ENCODE data around the gene NFIX.

Gene NFIX

DNA sequence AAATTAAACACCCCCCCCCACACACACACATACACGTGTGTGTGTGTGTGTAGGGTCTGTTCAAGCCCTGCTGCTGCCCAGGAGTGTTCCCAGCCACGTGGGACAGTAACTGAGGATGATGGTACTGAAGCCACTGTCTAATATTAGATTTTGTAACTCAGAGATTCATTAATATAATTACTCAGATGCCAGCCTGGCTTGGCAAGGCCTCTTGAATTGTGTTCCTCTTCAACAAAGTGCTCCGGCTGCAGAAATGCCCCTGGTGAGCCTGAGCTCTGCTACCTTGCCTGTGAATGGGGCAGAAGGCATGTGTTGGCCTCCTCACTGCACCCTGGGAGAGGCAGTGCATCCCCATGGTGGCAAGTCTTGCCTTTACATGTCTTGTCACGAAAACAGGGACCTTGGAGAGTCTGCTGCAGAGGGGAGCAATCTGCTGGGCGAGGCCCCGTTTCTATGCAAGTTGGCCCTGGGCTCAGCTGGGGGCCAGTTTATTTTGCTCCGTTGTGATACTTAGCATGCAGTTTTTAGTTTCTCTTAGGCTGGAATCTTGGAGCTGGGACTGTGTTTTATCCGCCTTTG is 44.0 kb downstream of the NFIX start:
- DNase-seq (ENCODE audit: low read depth, low spot score), result no peak
- in situ Hi-C loops (cut with HindIII; ENCODE audit: low sequenced_read_pairs), result no loop called here
- TF ChIP-seq, protein P1, sequence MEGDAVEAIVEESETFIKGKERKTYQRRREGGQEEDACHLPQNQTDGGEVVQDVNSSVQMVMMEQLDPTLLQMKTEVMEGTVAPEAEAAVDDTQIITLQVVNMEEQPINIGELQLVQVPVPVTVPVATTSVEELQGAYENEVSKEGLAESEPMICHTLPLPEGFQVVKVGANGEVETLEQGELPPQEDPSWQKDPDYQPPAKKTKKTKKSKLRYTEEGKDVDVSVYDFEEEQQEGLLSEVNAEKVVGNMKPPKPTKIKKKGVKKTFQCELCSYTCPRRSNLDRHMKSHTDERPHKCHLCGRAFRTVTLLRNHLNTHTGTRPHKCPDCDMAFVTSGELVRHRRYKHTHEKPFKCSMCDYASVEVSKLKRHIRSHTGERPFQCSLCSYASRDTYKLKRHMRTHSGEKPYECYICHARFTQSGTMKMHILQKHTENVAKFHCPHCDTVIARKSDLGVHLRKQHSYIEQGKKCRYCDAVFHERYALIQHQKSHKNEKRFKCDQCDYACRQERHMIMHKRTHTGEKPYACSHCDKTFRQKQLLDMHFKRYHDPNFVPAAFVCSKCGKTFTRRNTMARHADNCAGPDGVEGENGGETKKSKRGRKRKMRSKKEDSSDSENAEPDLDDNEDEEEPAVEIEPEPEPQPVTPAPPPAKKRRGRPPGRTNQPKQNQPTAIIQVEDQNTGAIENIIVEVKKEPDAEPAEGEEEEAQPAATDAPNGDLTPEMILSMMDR (IDR thresholded peaks at IDR 0.05; ENCODE audit: low read depth, low read length), result no peak
- H3K4me3 ChIP-seq (ENCODE audit: low read depth, low read length), result no peak overlapping the region

DNA sequence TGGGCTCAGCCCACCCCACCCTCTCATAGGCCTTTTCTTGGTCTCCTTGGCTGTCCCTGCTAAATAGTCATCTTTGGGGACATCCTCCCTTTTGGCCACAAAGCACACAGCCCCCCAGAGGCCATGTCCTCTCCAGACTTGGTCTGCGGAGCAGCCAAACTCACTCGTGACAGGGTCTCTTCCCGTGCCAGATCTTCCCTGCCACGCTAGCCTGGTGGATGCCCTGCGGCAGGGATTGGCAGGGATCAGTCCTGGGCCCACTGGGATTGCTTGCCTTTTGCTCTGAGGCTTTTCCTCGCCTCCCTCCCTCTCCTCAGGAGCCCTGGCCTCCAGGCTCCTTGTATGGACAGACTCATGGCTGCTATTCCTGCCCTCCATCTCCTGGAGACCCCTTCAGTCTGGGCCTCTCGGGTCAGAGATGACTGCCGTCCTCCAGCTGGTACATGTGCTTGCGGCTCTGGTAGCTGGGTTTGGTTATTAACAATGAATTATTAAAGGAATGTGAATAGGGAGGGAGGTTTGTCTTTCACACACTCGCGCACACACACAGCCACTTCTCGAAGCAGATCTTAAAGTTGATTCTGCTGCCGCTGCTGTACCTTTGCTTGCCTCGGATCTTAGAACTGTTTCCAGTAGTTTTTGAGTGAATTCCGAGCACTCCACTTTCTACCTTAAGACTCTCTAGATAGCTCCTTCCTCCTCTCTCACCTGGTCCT is 45.1 kb downstream of the NFIX start:
- TF ChIP-seq, protein P1 (IDR thresholded peaks at IDR 0.05; ENCODE audit: low read depth, low read length), result no peak
- in situ Hi-C loops (cut with HindIII; ENCODE audit: low sequenced_read_pairs), result no loop called here
- no peak for DNase-seq (ENCODE audit: low read depth, low spot score)
- no peak overlapping the region for H3K4me3 ChIP-seq (ENCODE audit: low read depth, low read length)

DNA sequence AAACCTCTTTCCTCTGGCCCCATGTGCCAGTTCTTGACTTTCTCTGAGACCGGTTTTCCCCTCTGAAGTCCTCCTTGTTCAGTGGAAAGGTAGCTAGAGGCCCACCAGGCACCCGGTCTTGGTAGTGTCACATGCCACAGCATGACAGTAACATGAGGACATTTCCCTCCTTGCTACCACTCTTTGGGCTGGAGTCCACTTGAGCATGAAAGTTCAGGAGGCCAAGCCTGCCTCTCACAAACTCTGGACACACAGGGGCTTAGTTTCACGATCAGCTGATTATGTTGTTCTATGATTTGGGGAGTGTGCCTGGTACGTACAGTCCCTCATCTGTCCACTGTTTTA is 45.6 kb downstream of the NFIX start:
- in situ Hi-C loops (cut with HindIII; ENCODE audit: low sequenced_read_pairs), result no loop called here
- no peak for DNase-seq (ENCODE audit: low read depth, low spot score)

DNA sequence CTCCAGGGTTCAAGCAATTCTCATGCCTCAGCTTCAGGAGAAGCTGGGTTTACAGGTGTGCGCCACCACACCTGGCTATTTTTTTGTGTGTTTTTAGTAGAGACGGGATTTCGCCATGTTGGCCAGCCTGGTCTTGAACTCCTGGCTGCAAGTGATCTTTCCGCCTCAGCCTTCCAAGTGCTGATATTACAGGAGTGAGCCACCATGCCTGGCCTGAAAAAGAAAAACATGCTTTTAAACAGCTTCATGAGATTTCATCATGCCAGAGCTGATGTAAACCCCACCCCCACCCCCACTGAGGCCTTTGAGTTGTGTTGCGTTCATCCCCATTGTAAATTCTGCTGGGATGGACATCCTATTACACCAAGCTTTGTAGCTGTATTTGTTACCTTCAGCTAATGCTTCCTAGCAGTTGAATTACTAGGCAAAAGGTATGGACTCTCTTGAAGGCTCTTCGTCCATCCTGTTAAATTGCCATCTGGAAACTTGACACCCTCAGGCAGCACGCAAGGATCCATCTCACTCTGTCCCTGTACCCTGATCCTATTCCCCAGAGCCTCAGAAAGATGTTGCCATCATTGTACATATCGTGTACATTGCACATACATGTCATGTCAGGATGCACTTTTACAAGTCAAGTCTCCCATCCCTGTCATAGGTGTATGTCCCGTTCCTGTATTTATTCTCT is 47.3 kb downstream of the NFIX start:
- no peak for DNase-seq (ENCODE audit: low read depth, low spot score)
- in situ Hi-C loops (cut with HindIII; ENCODE audit: low sequenced_read_pairs), result no loop called here

More for the DNA sequence above, 45.6 kb downstream of the NFIX start:
- TF ChIP-seq, protein P1 (IDR thresholded peaks at IDR 0.05; ENCODE audit: low read depth, low read length), result no peak
- H3K4me3 ChIP-seq (ENCODE audit: low read depth, low read length), result no peak overlapping the region

DNA sequence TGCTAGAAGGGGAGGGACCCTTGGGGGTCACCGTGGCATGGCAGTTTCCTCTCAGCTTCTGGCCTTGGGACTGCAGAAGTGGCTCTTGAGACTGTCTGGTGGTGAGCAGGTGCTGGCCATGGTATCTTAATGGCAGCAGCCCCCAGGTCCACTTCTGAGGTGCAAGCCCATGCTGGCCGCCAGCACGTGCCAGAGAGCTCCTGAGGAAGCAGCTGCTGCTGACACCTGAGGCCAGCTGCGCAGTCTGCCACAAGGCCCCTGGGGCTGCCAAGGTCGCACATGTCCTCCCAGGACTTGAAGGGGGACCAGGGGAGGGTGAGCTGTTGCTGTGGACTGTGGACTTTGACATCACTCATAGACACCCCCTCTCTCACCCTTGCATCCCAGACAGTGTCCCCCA is 48.0 kb downstream of the NFIX start:
- in situ Hi-C loops (cut with HindIII; ENCODE audit: low sequenced_read_pairs), result no loop called here
- TF ChIP-seq, protein P1 (IDR thresholded peaks at IDR 0.05; ENCODE audit: low read depth, low read length), result no peak
- no peak overlapping the region for H3K4me3 ChIP-seq (ENCODE audit: low read depth, low read length)

More for the DNA sequence above, 47.3 kb downstream of the NFIX start:
- TF ChIP-seq, protein P1 (IDR thresholded peaks at IDR 0.05; ENCODE audit: low read depth, low read length), result no peak
- no peak overlapping the region for H3K4me3 ChIP-seq (ENCODE audit: low read depth, low read length)

DNA sequence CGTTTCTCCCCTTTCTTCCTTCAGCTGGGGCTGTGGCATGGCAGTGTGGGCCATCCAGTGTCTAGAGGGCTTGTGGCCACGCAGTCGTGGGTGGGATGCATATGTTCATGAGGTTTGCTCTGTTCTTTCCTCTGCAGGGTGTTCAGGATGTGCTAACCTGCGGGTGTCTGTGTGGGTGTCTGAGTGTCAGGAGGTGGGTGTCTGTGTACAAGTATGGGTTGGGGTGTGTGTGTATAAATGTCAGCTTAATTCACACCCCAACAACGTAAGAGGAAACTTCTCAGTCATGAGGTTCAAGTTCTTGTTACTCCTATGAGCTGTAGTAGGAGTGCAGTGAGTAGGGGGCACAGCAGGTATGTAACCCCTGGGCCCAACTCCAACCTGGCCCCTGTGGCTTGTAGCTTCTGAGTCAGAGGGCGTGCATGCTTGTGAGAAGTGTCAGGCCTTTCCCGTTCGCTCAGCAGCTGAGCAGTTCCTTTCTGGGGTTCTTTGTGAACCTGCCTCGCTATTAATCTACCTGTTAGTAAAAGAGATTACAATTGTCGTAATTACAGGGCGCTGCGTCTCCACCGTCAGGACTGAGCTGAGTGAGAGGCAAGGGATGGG is 49.1 kb downstream of the NFIX start:
- TF ChIP-seq, protein P1 (IDR thresholded peaks at IDR 0.05; ENCODE audit: low read depth, low read length), result no peak
- no peak overlapping the region for H3K4me3 ChIP-seq (ENCODE audit: low read depth, low read length)
- DNase-seq (ENCODE audit: low read depth, low spot score), result peak; percentile 73
- in situ Hi-C loops (cut with HindIII; ENCODE audit: low sequenced_read_pairs), result no loop called here

More for the DNA sequence above, 48.0 kb downstream of the NFIX start:
- DNase-seq (ENCODE audit: low read depth, low spot score), result no peak

Data from astrocyte of the spinal cord (primary cell).